Stimulated activated naive CD8-positive, alpha-beta T cell treated with anti-CD3 and anti-CD28 coated beads, Interleukin-15, amount 100 ng/mL, for 72 hours (primary cell): ENCODE results near the gene MYEF2.
A peak's percentile ranks its signal among the peaks of the same experiment; 100 is the strongest.

Source experiments
- ATAC-seq: fragments of 150-1000 bp; cut with Tn5 transposase; 2 replicates; pipeline ENCODE4 v1.10.0; 2021; ENCODE audit warnings: mild to moderate bottlenecking, moderate library complexity
- DNase-seq, 2 donors: peaks; one replicate each; pipeline ENCODE4 v3.0.0; 2021 to 2022
- H3K27ac Mint-ChIP-seq, 2 donors: one replicate each; pipeline ENCODE4 v1.8.0; 2022; ENCODE audit warnings: mild to moderate bottlenecking in 2 of 2, mixed read lengths in 2 of 2, moderate library complexity in 2 of 2
- H3K27me3 Mint-ChIP-seq: one replicate; pipeline ENCODE4 v1.8.0; 2022; ENCODE audit warnings: mixed read lengths
- H3K4me1 Mint-ChIP-seq: one replicate; pipeline ENCODE4 v1.8.0; 2022; ENCODE audit warnings: mild to moderate bottlenecking, mixed read lengths
- H3K4me3 Mint-ChIP-seq, 2 donors: one replicate each; pipeline ENCODE4 v1.8.0; 2022; ENCODE audit warnings: mild to moderate bottlenecking in 2 of 2, mixed read lengths in 2 of 2, moderate library complexity in 1 of 2
- H3K9me3 Mint-ChIP-seq, 2 donors: one replicate each; pipeline ENCODE4 v1.8.0; 2022; ENCODE audit warnings: mixed read lengths in 2 of 2

Gene MYEF2

DNA sequence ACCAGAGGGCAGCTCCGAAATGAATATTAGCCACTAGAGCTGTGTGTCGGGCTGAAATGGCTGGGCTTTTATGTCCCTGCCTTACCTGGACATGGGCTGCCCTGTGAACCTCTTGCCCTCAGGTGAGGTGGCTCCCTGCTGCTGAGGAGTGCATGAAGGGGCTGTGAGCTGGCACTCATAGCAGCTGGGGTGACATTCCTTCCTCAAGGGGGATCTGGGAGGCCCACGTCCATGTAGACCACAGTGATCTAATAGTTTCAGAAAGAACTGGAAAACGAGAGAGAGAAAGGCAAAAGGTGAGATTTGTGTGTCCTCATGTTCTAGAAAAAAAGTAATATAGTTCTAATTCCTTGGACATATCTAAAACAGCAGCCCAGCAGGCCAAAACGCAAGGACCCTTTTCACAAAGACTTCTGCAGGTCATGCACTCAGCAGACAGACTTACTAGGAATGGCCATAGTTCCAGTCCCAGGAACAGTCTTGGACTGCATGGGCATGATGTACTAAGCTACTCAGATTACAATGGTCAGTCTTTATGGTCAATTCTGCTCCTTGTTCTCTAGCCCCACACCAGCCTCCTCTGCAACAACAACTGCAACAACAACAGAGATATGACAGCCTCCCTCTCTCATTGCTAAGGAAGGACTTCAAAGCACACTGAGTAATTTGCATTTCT is 68.1 kb downstream of the MYEF2 start:
- Mint-ChIP-seq H3K27ac (no peak overlapping the region), H3K4me3 (no peak overlapping the region), H3K27me3 (peaks cover 42% of the 10 kb centered on the region), H3K9me3 (no peaks in the 10 kb centered on the region), H3K4me1 (no peaks in the 10 kb centered on the region)
- ATAC-seq (no peak), DNase-seq (no peak)

DNA sequence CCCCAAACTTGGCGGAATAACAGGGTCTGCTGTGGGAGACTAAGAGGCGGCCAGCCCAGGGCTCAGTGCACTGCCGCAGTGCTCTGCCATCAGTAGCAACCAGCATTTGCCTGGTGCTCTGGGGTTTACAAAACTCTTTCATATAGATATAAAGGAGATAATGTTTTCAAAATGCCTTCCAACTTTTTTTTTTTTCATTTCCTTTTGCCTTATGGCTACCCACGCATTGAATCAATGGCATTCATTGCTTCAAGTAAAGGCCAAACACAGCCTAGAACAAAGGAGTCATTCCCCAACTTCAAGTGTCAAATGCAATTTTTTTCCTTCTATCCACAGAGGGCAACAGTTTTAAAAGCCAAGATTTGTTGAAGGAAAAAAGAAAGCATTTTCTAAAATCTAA is 68.9 kb downstream of the MYEF2 start:
- Mint-ChIP-seq H3K4me1 (no peaks in the 10 kb centered on the region), H3K4me3 (no peak overlapping the region), H3K27ac (no peak overlapping the region), H3K9me3 (no peaks in the 10 kb centered on the region), H3K27me3 (peaks cover 39% of the 10 kb centered on the region)
- ATAC-seq: no peak
- no peak for DNase-seq

DNA sequence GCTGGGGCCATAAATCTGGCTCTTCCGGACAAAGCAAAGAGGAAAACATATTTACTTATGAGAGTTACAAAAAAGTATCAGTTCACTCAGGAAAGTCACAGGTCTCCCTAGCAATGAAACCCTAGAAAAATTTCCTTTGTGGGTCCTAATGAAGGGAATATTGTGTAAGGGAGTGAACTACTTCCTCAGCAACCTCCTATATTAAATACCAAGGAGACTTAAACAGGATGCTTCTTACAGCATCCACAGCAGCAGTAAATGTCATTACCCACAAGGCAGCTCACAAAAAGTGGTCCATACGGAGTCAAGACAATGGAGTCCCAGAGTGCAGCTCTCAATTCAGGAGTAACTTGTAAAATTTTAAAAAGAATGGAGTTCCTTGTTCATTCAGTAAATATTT is 72.2 kb downstream of the MYEF2 start:
- no peak for DNase-seq
- peaks cover 50% of the 10 kb centered on the region for H3K27me3 Mint-ChIP-seq
- H3K4me3 Mint-ChIP-seq: no peak overlapping the region
- H3K4me1 Mint-ChIP-seq: no peaks in the 10 kb centered on the region
- ATAC-seq: no peak
- no peak overlapping the region for H3K27ac Mint-ChIP-seq
- no peaks in the 10 kb centered on the region for H3K9me3 Mint-ChIP-seq

DNA sequence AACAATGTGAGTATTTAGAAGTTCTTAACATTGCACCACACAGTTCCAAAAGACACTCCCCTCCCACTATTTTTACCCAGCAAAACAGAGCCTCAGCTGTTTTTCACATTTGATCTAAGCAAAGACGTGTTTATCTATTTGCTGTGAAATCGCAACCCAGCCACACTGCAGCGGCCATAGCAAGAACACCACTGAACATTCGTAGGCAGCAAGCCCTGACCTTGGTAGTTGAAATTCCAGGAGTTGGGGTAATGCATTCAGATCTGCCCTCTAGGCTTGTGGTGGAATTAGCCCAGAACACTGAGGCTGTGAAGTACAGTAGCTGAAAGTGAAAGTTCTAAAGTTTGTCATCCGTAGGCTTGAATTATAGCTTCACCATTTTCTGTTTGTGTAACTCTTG is 74.4 kb downstream of the MYEF2 start:
- Mint-ChIP-seq H3K27me3 (peaks cover 59% of the 10 kb centered on the region), H3K4me3 (no peak overlapping the region), H3K4me1 (no peaks in the 10 kb centered on the region), H3K27ac (no peak overlapping the region), H3K9me3 (no peaks in the 10 kb centered on the region)
- ATAC-seq: no peak
- no peak for DNase-seq

DNA sequence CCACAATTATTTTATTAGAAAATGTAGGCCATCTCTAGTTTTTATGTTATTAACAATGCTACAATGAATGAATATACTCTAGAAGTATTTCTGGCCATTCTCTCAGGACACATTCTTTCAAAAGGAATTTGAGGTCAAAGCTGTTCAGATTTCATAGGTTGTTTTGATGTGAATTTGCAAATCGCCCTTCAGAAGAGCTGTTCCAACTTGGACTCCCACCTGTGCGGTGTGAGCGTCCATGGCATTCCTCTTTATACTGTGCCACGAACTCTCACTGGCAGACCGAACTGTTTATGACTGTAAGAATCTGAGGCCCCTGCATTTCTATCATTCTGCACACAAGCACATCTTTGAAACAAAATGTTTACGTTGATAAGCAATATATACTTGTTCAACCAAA is 75.9 kb downstream of the MYEF2 start:
- Mint-ChIP-seq H3K9me3 (no peaks in the 10 kb centered on the region), H3K27me3 (peaks cover 52% of the 10 kb centered on the region), H3K27ac (no peak overlapping the region), H3K4me1 (no peaks in the 10 kb centered on the region), H3K4me3 (no peak overlapping the region)
- ATAC-seq (no peak), DNase-seq (no peak)

DNA sequence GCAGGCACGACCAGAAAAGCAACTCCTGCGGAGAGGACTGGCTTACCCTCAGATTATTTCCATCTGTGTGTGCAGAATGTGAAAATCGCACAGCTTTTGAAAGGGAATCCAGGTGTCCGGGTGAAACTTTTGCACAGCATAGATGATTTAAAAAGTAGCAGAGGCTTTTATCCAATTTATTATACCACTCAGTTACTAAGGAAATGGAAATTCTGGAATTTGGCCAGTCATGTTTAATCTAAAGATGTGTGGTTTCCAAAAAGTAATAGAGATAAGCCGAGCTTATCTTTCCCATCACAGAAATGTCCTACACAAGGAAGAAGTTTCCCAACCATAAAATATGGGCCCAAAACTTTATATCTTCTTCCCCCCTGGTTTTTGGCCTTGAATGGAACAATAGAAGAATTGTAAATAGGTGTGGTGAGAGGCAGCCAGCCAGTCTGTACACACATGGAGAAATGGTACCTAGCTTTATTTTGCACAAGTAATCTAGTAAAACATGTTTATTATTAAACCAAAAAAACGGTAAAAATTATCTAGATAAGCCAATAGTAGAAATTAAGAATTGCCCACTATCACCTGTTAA is 76.6 kb downstream of the MYEF2 start:
- ATAC-seq (no peak), DNase-seq (no peak)
- Mint-ChIP-seq H3K9me3 (no peaks in the 10 kb centered on the region), H3K27me3 (peaks cover 49% of the 10 kb centered on the region), H3K27ac (no peak overlapping the region), H3K4me3 (no peak overlapping the region), H3K4me1 (no peaks in the 10 kb centered on the region)

DNA sequence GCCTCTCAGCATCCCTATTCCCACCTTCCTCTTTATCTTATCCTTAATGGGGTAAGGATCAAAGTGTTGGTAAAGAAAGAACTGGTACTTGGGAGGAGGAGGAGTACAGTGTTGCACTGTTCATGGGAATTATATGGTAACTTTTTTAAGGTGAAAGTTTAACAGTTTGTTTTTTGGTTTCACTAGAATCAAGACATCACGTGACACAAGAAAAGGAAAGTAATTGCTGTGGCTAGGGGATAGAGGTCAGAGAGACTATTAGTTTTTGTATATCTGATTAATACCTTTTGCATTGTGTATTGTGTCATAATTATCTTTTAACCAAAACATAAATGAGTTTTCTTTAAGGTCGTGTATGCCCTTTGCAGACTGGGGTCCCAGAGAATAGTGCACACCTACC is 80.8 kb downstream of the MYEF2 start:
- Mint-ChIP-seq H3K4me1 (no peaks in the 10 kb centered on the region), H3K27me3 (peaks cover 34% of the 10 kb centered on the region), H3K27ac (no peak overlapping the region), H3K4me3 (no peak overlapping the region), H3K9me3 (peaks cover 0 to 11% of the 10 kb centered on the region in 2 donors)
- DNase-seq (no peak), ATAC-seq (no peak)

DNA sequence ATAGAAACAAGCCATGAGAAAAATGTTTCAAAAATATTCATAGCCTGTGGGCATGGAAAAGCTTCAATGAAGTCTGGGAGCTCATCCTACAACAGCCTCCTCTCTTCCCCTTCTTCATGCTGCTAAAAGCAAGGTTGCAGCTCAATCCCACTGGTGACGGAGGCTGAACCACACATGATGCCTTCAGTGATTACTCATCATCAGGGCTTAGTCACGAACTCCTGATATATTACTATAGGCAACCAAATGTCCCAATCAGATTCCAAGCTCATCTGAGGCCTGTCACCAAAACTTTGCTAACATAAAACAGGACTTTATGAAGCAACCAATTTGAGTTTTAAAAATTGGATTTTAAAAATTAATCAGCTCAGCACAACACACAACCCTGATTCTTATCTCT is 81.3 kb downstream of the MYEF2 start:
- no peaks in the 10 kb centered on the region for H3K4me1 Mint-ChIP-seq
- ATAC-seq: no peak
- no peak for DNase-seq
- peaks cover 0 to 11% of the 10 kb centered on the region in 2 donors for H3K9me3 Mint-ChIP-seq
- H3K27ac Mint-ChIP-seq: no peak overlapping the region
- H3K27me3 Mint-ChIP-seq: peaks cover 33% of the 10 kb centered on the region
- H3K4me3 Mint-ChIP-seq: no peak overlapping the region

DNA sequence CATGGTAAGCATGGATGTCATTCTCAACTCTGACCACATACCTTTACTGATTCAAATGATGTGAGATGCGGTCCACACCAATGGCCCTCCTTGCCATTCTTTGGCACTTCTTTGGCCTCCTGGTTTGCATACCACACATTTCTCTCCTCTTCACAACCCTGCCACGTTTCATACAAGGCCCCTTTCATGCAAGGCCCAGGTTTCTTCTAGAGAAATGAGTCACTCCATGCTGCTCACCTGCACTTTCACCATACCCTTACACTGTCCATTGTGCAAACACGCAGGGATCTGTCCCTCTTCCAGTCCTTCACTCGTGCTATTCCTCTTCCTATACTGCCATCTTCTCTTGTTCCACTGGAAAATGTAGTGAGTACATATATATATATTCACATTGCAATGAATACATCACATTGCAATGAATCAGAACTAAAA is 81.7 kb downstream of the MYEF2 start:
- Mint-ChIP-seq H3K27ac (peak overlapping the region in 1 of 2 donors; percentile 34), H3K27me3 (peaks cover 33% of the 10 kb centered on the region), H3K9me3 (peaks cover 0 to 11% of the 10 kb centered on the region in 2 donors), H3K4me1 (no peaks in the 10 kb centered on the region), H3K4me3 (no peak overlapping the region)
- ATAC-seq: no peak
- no peak for DNase-seq

DNA sequence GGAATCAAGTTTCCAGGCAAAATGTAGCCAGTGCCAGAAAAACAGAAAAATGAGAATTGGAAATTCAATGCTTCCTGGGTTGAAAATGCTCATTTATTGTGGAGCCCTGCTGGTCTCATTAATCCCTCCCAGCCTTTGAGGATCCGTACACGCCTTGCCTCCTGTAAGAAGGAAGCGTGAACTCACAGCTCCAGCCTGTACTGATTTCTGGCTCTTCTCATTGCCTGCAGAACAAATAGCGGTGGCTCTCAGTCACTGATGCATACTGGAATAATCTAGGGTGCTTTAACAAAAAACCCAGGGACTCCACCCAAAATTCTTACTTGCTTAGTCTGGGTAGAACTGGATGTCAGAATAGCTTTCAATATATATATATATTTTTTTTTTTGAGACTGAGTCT is 86.6 kb downstream of the MYEF2 start:
- H3K4me1 Mint-ChIP-seq: no peaks in the 10 kb centered on the region
- no peak for DNase-seq
- H3K4me3 Mint-ChIP-seq: no peak overlapping the region
- peaks cover 20% of the 10 kb centered on the region for H3K27me3 Mint-ChIP-seq
- no peak overlapping the region for H3K27ac Mint-ChIP-seq
- ATAC-seq: no peak
- H3K9me3 Mint-ChIP-seq: peaks cover 0 to 11% of the 10 kb centered on the region in 2 donors

DNA sequence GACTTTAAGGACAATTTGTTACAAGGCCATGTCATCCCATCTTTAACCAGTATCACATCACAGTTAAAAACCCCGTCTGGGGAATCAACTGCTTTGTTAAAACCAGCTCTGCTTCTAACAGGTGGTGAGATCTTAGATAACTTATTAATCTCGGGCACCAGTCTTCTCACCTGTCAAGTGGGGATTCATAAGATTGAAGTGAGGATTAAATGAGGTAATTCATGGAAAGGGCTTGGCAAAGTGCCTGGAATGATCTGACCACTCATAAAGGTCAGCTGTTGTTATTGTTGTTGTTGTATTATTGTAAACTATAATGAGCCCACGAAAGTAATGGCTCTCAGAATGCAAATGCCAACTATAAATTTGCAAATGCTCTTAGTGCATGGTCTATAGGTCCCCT is 87.4 kb downstream of the MYEF2 start:
- peaks cover 0 to 9% of the 10 kb centered on the region in 2 donors for H3K9me3 Mint-ChIP-seq
- no peak for ATAC-seq
- H3K27me3 Mint-ChIP-seq: peaks cover 20% of the 10 kb centered on the region
- H3K4me3 Mint-ChIP-seq: no peak overlapping the region
- no peaks in the 10 kb centered on the region for H3K4me1 Mint-ChIP-seq
- no peak overlapping the region for H3K27ac Mint-ChIP-seq
- DNase-seq: no peak

DNA sequence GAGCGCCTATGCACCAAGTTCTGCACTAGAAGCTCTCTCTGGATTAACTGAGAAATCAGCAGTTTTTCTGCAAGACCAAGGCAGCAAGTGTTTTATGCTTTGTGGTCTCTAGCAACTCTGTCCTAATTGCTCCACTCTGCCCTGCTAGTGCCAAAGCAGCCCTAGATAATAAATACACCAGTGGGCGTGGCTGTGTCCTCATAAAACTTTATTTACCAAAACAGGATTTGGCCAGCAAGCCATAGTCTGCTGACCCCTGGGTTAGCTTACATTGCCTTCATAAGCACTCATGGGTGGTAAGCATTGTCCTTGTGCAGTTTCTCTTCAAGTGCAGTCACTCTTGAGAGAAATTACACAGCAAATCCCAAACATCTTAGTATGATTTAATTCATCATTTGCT is 88.0 kb downstream of the MYEF2 start:
- no peak overlapping the region for H3K4me3 Mint-ChIP-seq
- DNase-seq: no peak
- H3K9me3 Mint-ChIP-seq: peaks cover 0 to 4% of the 10 kb centered on the region in 2 donors
- ATAC-seq: no peak
- H3K27ac Mint-ChIP-seq: no peak overlapping the region
- H3K4me1 Mint-ChIP-seq: no peaks in the 10 kb centered on the region
- peaks cover 18% of the 10 kb centered on the region for H3K27me3 Mint-ChIP-seq

DNA sequence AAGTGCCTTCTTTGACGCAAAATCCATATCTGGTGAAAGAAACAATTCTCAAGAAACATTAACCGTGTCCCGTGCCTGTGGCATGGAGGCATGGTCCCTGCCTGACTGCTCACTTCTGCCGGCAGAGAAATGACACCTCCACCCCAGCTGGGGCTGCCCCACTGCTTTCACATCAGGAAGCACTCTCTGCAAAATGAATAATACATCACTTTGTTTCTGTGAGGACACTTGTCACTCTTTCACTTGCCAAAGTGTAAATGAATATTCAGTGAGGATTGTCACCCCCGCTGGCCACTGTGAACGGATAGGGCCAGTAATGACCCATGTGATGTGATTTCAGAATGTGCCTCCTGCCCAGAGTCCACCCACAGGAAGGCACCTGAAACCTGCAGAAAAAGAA is 88.4 kb downstream of the MYEF2 start:
- no peak for ATAC-seq
- no peak overlapping the region for H3K4me3 Mint-ChIP-seq
- H3K4me1 Mint-ChIP-seq: no peaks in the 10 kb centered on the region
- H3K27me3 Mint-ChIP-seq: peaks cover 13% of the 10 kb centered on the region
- no peak for DNase-seq
- no peak overlapping the region for H3K27ac Mint-ChIP-seq
- no peaks in the 10 kb centered on the region for H3K9me3 Mint-ChIP-seq

DNA sequence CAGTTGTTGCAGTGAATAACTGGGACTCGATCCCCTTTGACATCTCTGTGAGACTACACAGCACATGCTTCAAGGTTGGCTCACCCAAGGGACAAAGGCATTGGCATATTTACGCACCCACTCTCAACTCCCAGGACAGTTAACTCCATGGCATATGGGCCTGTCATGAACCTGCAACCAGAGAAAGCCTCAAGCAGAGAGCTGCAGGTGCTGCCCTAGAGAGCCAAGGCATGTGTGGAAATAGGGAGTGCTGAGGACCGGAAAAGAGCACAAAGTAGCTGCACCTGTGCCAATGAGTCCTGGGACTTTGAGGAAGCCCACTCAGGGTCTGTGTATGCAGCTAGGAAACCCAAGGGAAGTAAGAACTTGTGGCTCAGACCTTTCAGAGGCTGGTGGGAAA is 90.3 kb downstream of the MYEF2 start:
- peaks cover 13% of the 10 kb centered on the region for H3K27me3 Mint-ChIP-seq
- no peak for ATAC-seq
- H3K4me1 Mint-ChIP-seq: no peaks in the 10 kb centered on the region
- no peak overlapping the region for H3K27ac Mint-ChIP-seq
- DNase-seq: no peak
- H3K4me3 Mint-ChIP-seq: no peak overlapping the region
- H3K9me3 Mint-ChIP-seq: no peaks in the 10 kb centered on the region

DNA sequence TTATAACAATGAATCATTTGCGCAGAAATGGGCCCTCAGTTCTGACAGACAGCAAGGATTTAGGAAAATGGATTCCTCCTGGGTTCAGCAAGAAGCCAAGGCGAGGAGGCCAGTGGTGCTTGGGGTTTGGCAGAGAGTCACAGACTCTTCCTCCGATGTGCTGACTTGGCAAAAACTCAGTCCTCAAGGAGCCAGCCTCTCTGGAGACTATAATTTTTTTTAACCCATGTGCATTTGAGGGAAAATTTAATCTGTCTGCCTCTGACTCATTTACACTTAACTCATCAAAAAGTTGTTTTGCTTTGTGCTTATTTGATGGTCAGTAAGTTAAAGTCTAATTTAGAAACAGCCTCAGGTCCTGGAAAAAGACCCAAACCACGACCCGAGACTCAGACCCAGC is 91.5 kb downstream of the MYEF2 start:
- Mint-ChIP-seq H3K27ac (no peak overlapping the region), H3K27me3 (peaks cover 13% of the 10 kb centered on the region), H3K4me3 (no peak overlapping the region), H3K4me1 (no peaks in the 10 kb centered on the region), H3K9me3 (no peaks in the 10 kb centered on the region)
- no peak for ATAC-seq
- no peak for DNase-seq

DNA sequence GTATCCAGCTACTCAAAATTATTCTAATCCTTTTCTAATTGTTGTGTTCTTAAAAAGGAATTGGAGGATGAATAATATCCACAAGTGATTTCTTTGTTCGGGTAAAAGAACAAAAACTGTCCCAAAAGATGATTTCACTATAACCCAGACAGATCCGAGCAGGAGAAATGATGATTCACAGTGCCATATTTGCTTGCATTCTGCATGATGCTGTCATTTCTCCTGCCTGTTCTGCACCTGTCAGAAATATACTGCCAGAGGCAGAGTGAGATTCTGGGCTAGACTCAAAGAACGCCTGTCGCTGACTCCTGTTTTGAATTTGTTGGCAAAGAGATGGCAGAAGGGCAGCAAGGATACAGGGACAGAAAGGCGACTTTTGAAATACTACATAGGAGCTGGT is 92.0 kb downstream of the MYEF2 start:
- ATAC-seq: no peak
- Mint-ChIP-seq H3K27me3 (peaks cover 13% of the 10 kb centered on the region), H3K4me3 (no peak overlapping the region), H3K4me1 (no peaks in the 10 kb centered on the region), H3K9me3 (no peaks in the 10 kb centered on the region), H3K27ac (no peak overlapping the region)
- DNase-seq: no peak

DNA sequence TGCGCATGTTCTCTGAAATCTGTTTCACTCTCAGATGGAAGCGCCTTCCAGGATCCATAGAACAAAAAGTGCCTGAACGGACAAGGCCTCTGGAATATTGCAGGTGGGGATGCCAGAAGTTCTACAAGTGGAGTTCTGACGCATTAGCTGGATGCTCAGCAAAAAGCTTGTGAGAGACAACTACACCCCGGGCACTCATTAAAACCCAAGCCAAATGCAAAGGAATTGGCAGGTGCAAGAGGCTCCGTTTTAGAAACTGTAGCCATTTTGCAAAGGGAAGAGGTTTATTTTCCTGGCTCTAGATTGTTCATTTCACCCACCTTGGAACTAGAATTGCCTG is 92.5 kb downstream of the MYEF2 start:
- DNase-seq (no peak), ATAC-seq (no peak)
- Mint-ChIP-seq H3K4me1 (no peaks in the 10 kb centered on the region), H3K9me3 (no peaks in the 10 kb centered on the region), H3K27ac (no peak overlapping the region), H3K4me3 (no peak overlapping the region), H3K27me3 (peaks cover 13% of the 10 kb centered on the region)
